ENCODE results near the gene AUTS2.

DNA sequence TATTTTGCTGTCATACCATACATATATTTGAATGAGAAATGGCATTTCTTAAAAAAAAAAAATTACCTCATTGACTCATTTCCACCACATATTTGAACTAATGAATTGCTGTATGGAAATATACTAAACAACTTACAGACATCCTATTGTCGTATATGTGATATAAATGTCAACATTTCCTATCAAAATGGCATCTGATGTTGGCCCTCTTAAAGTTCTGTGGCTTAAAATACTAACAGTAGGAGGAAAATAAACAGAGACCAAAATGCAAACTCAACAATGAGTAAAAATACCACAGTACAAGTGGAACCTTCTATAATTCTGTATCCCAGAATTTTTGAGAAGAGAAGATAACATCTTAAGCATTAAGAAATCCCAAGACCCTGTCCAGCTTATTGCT lies 1128.0 kb downstream of the AUTS2 start:
- TF ChIP-seq POLR2A (IDR thresholded peaks at IDR 0.05; ENCODE audit: low read depth, low read length) = no peak
- TF ChIP-seq POLR2AphosphoS5 (IDR thresholded peaks at IDR 0.05; ENCODE audit: low read depth, low read length) = no peak
- no peak for TF ChIP-seq POU2F2 (IDR thresholded peaks at IDR 0.05; ENCODE audit: low read depth, low read length)
- TF ChIP-seq TAF1 (IDR thresholded peaks at IDR 0.05; ENCODE audit: low read depth, low read length) = no peak
- no peak for TF ChIP-seq PAX5 (IDR thresholded peaks at IDR 0.05; ENCODE audit: insufficient read depth, low read length, severe bottlenecking)
- no peak for TF ChIP-seq SPI1 (IDR thresholded peaks at IDR 0.05; ENCODE audit: low read depth, low read length)

All from GM12891 (cell line).